M059J (cell line): ENCODE measurements around the gene KIAA0753. TPM values are rescaled to one million over a fixed set of nuclear protein-coding genes. Genes with fewer than 3 reads are reported as not detected.

Source experiments
- DNase-seq: peaks from one replicate; pipeline ENCODE4 v3.0.0-alpha.2; 2012; ENCODE audit warnings: low read depth
- total RNA-seq: library from RNA; depleted of rRNA; stranded (reverse); fragments of >200 nt; shearing (Covaris generic); gene quantifications from 2 replicates; pipeline ENCODE4 v1.2.3, GENCODE V29; 2014; rRNA removed

KIAA0753 gene
- total RNA-seq = 7.2 and 12.9 TPM in 2 replicates

GRCh38 chr17:6640536-6641246 lies at the start of gene KIAA0753, which contains the start of gene TXNDC17:
Gene KIAA0753 (minus strand): TSS chr17:6640711. CDS start chr17:6635103, 5,608 bp downstream.
Gene TXNDC17 (plus strand): TSS chr17:6641060. CDS start chr17:6641083, 23 bp downstream.
- peak; percentile 87 for DNase-seq

GRCh38 chr17:6688944-6689343 lies 48.4 kb upstream of the KIAA0753 start:
- DNase-seq = no peak

GRCh38 chr17:6686026-6686425 lies 45.5 kb upstream of the KIAA0753 start:
- DNase-seq = no peak

- DNase-seq = no peak
Measured at GRCh38 chr17:6684881-6685767, 44.6 kb upstream of the KIAA0753 start.

GRCh38 chr17:6684460-6684783 lies 43.9 kb upstream of the KIAA0753 start:
- no peak for DNase-seq

GRCh38 chr17:6683730-6684459 lies 43.4 kb upstream of the KIAA0753 start:
- no peak for DNase-seq

- no peak for DNase-seq
Measured at GRCh38 chr17:6683081-6683684, 42.7 kb upstream of the KIAA0753 start.

GRCh38 chr17:6682339-6682738 lies 41.8 kb upstream of the KIAA0753 start:
- no peak for DNase-seq

- DNase-seq = no peak
Measured at GRCh38 chr17:6681671-6682070, 41.2 kb upstream of the KIAA0753 start.

- DNase-seq = no peak
Measured at GRCh38 chr17:6681176-6681575, 40.7 kb upstream of the KIAA0753 start.

GRCh38 chr17:6679241-6679640 lies 38.7 kb upstream of the KIAA0753 start:
- DNase-seq = no peak

GRCh38 chr17:6677946-6678345 lies 37.4 kb upstream of the KIAA0753 start:
- no peak for DNase-seq

- DNase-seq = peak; percentile 80
Measured at GRCh38 chr17:6677158-6677831, 36.8 kb upstream of the KIAA0753 start.

- no peak for DNase-seq
Measured at GRCh38 chr17:6676802-6677157, 36.3 kb upstream of the KIAA0753 start.

GRCh38 chr17:6675201-6675825 lies 34.8 kb upstream of the KIAA0753 start:
- no peak for DNase-seq

GRCh38 chr17:6674586-6674985 lies 34.1 kb upstream of the KIAA0753 start:
- no peak for DNase-seq

- DNase-seq = no peak
Measured at GRCh38 chr17:6671431-6671830, 30.9 kb upstream of the KIAA0753 start.

GRCh38 chr17:6670999-6671398 lies 30.5 kb upstream of the KIAA0753 start:
- no peak for DNase-seq

- DNase-seq = no peak
Measured at GRCh38 chr17:6670571-6670970, 30.1 kb upstream of the KIAA0753 start.

- no peak for DNase-seq
Measured at GRCh38 chr17:6669479-6670212, 29.1 kb upstream of the KIAA0753 start.
